Measurements from ENCODE around the gene AKR1C3. TPM values are rescaled to one million over a fixed set of nuclear protein-coding genes. Genes with fewer than 3 reads are reported as not detected.
"Not testable (repeated sequence)": the region's sequence is repeated elsewhere in the genome, so short reads cannot be mapped to it uniquely, and the experiment has no call there.

AKR1C3 gene
- polyA plus RNA-seq (2012; ENCODE audit: low read depth, missing spikeins) = not detected

GRCh38 chr10:5094265-5095205 is at the start of gene AKR1C3:
TSS of gene AKR1C3 (plus strand) at chr10:5094414. CDS start at chr10:5094445, 31 bp downstream.
- no peak for TF ChIP-seq PAX5 (IDR thresholded peaks at IDR 0.05; ENCODE audit: insufficient read depth, low read length, severe bottlenecking)
- no peak for TF ChIP-seq POU2F2 (IDR thresholded peaks at IDR 0.05; ENCODE audit: low read depth, low read length)
- TF ChIP-seq SPI1 (IDR thresholded peaks at IDR 0.05; ENCODE audit: low read depth, low read length) = no peak
- no peak for TF ChIP-seq POLR2A (IDR thresholded peaks at IDR 0.05; ENCODE audit: low read depth, low read length)
- no peak for TF ChIP-seq POLR2AphosphoS5 (IDR thresholded peaks at IDR 0.05; ENCODE audit: low read depth, low read length)
- no peak for TF ChIP-seq TAF1 (IDR thresholded peaks at IDR 0.05; ENCODE audit: low read depth, low read length)
- DNase-seq (ENCODE audit: insufficient read length, low spot score) (no peak), FAIRE-seq (no peak)

- DNase-seq (ENCODE audit: insufficient read length, low spot score) = no peak
- TF ChIP-seq POLR2A (IDR thresholded peaks at IDR 0.05; ENCODE audit: low read depth, low read length) (no peak), SPI1 (IDR thresholded peaks at IDR 0.05; ENCODE audit: low read depth, low read length) (no peak), POU2F2 (IDR thresholded peaks at IDR 0.05; ENCODE audit: low read depth, low read length) (no peak), TAF1 (IDR thresholded peaks at IDR 0.05; ENCODE audit: low read depth, low read length) (no peak), PAX5 (IDR thresholded peaks at IDR 0.05; ENCODE audit: insufficient read depth, low read length, severe bottlenecking) (no peak), POLR2AphosphoS5 (IDR thresholded peaks at IDR 0.05; ENCODE audit: low read depth, low read length) (no peak)
- FAIRE-seq = no peak
These were observed 49.1 kb upstream of the AKR1C3 start for GRCh38 chr10:5045095-5045494.

GRCh38 chr10:5046410-5046809 is 47.8 kb upstream of the AKR1C3 start:
- TF ChIP-seq POLR2A (IDR thresholded peaks at IDR 0.05; ENCODE audit: low read depth, low read length) (no peak), SPI1 (IDR thresholded peaks at IDR 0.05; ENCODE audit: low read depth, low read length) (no peak), POU2F2 (IDR thresholded peaks at IDR 0.05; ENCODE audit: low read depth, low read length) (no peak), POLR2AphosphoS5 (IDR thresholded peaks at IDR 0.05; ENCODE audit: low read depth, low read length) (no peak), TAF1 (IDR thresholded peaks at IDR 0.05; ENCODE audit: low read depth, low read length) (no peak), PAX5 (IDR thresholded peaks at IDR 0.05; ENCODE audit: insufficient read depth, low read length, severe bottlenecking) (no peak)
- FAIRE-seq (no peak), DNase-seq (ENCODE audit: insufficient read length, low spot score) (no peak)

- not testable (repeated sequence) for FAIRE-seq; DNase-seq (ENCODE audit: insufficient read length, low spot score)
These were observed 47.2 kb upstream of the AKR1C3 start for GRCh38 chr10:5047055-5047454.

GRCh38 chr10:5047912-5048628 is 46.1 kb upstream of the AKR1C3 start:
- FAIRE-seq (no peak), DNase-seq (ENCODE audit: insufficient read length, low spot score) (no peak)
- no peak for TF ChIP-seq PAX5 (IDR thresholded peaks at IDR 0.05; ENCODE audit: insufficient read depth, low read length, severe bottlenecking)
- TF ChIP-seq POLR2AphosphoS5 (IDR thresholded peaks at IDR 0.05; ENCODE audit: low read depth, low read length) = no peak
- no peak for TF ChIP-seq SPI1 (IDR thresholded peaks at IDR 0.05; ENCODE audit: low read depth, low read length)
- TF ChIP-seq TAF1 (IDR thresholded peaks at IDR 0.05; ENCODE audit: low read depth, low read length) = no peak
- no peak for TF ChIP-seq POLR2A (IDR thresholded peaks at IDR 0.05; ENCODE audit: low read depth, low read length)
- no peak for TF ChIP-seq POU2F2 (IDR thresholded peaks at IDR 0.05; ENCODE audit: low read depth, low read length)

- DNase-seq (ENCODE audit: insufficient read length, low spot score); FAIRE-seq: not testable (repeated sequence)
These were observed 41.2 kb upstream of the AKR1C3 start for GRCh38 chr10:5052951-5053500.

GRCh38 chr10:5054831-5055230 is 39.4 kb upstream of the AKR1C3 start:
- DNase-seq (ENCODE audit: insufficient read length, low spot score); FAIRE-seq: not testable (repeated sequence)

GRCh38 chr10:5059267-5059666 is 34.9 kb upstream of the AKR1C3 start:
- FAIRE-seq; DNase-seq (ENCODE audit: insufficient read length, low spot score): not testable (repeated sequence)

GRCh38 chr10:5060791-5061190 is 33.4 kb upstream of the AKR1C3 start:
- not testable (repeated sequence) for FAIRE-seq; DNase-seq (ENCODE audit: insufficient read length, low spot score)

- FAIRE-seq = no peak
- no peak for DNase-seq (ENCODE audit: insufficient read length, low spot score)
- TF ChIP-seq SPI1 (IDR thresholded peaks at IDR 0.05; ENCODE audit: low read depth, low read length) = no peak
- TF ChIP-seq PAX5 (IDR thresholded peaks at IDR 0.05; ENCODE audit: insufficient read depth, low read length, severe bottlenecking) = no peak
- TF ChIP-seq POU2F2 (IDR thresholded peaks at IDR 0.05; ENCODE audit: low read depth, low read length) = no peak
- TF ChIP-seq POLR2AphosphoS5 (IDR thresholded peaks at IDR 0.05; ENCODE audit: low read depth, low read length) = no peak
- no peak for TF ChIP-seq TAF1 (IDR thresholded peaks at IDR 0.05; ENCODE audit: low read depth, low read length)
- no peak for TF ChIP-seq POLR2A (IDR thresholded peaks at IDR 0.05; ENCODE audit: low read depth, low read length)
These were observed 29.6 kb upstream of the AKR1C3 start for GRCh38 chr10:5064656-5065055.

Data from GM12891 (cell line).